Measurements from ENCODE around the gene C3orf22. TPM values are rescaled to one million over a fixed set of nuclear protein-coding genes. Genes with fewer than 3 reads are reported as not detected.

The C3orf22 gene
- total and polyA plus RNA-seq, 9 of the 15 experiments (the other 6 are each of a cell fraction or from before 2014, with no cell fraction given) = not detected

GRCh38 chr3:126553284-126554084 lies 5.2 kb downstream of the C3orf22 start (continued):
- TF ChIP-seq STAG1 (CRISPR knock-in tag; IDR thresholded peaks at IDR 0.05; ENCODE audit: borderline replicate concordance) = no peak
- TF ChIP-seq GTF2A2 (tag; IDR thresholded peaks at IDR 0.05) = no peak
- no peak for TF ChIP-seq C11orf30 (IDR thresholded peaks at IDR 0.05; ENCODE audit: low read depth)
- TF ChIP-seq SNAPC5 (CRISPR knock-in tag; IDR thresholded peaks at IDR 0.05) = no peak
- TF ChIP-seq MYC (IDR thresholded peaks at IDR 0.05; ENCODE audit: low read depth, low read length) = no peak
- TF ChIP-seq MYC (CRISPR knock-in tag; IDR thresholded peaks at IDR 0.05; ENCODE audit: borderline replicate concordance, low read depth) = no peak
- TF ChIP-seq ARID3A (IDR thresholded peaks at IDR 0.05; ENCODE audit: borderline replicate concordance, low read depth, low read length) = no peak

GRCh38 chr3:126552688-126553283 lies 5.9 kb downstream of the C3orf22 start:
- no peaks in the 10 kb centered on the region for H3K4me1 ChIP-seq (replicated peaks in 1 of 2; ENCODE audit: control insufficient read depth in 2 of 2, insufficient read depth in 2 of 2, low read length in 2 of 2)
- H3K9ac ChIP-seq (ENCODE audit: insufficient read depth in 1 of 2, low read depth in 2 of 2, low read length in 2 of 2) = no peak overlapping the region
- H3K36me3 ChIP-seq (ENCODE audit: control insufficient read depth, insufficient read depth, low read length) = no peaks in the 10 kb centered on the region
- no peaks in the 10 kb centered on the region for H3K9me3 ChIP-seq (replicated peaks; ENCODE audit: control insufficient read depth, insufficient read depth, low read depth, low read length)
- in situ Hi-C loops (cut with MboI) (no loop called here), intact Hi-C loops (cut with micrococcal nuclease) (no loop called here)
- H4K20me1 ChIP-seq (replicated peaks; ENCODE audit: control insufficient read depth, insufficient read depth, low read length) = peaks cover 4% of the 10 kb centered on the region; the same call in 1 of the 2 replicates
- no TSS peak for BruUV-seq (replicated peaks)
- H3K4me2 ChIP-seq (ENCODE audit: insufficient read depth, low read length) = no peak overlapping the region
- ATAC-seq (no peak), FAIRE-seq (no peak), DNase-seq (ENCODE audit: extremely low read depth in 1 of 4, low spot score in 3 of 4) (no peak)
- no peak overlapping the region for H3K27ac ChIP-seq (ENCODE audit: extremely low read depth, low read depth, low read length)
- H3K4me3 ChIP-seq = no peak overlapping the region
- H3K79me2 ChIP-seq (ENCODE audit: control insufficient read depth, insufficient read depth, low read length) = no peaks in the 10 kb centered on the region
- POLR2A ChIA-PET = interaction anchor here (0.7 kb wide), 1 partner anchor 324 kb away, joined by 3 read pairs; no protein-coding TSS in a partner anchor
- WGBS (ENCODE audit: insufficient coverage, low coverage, missing lambda C conversion rate) = 4% methylated on average over 9 of the region's 14 CpGs
- H2AFZ ChIP-seq (ENCODE audit: low read depth, low read length) = no peak overlapping the region
- H3K9me1 ChIP-seq (ENCODE audit: control insufficient read depth, insufficient read depth, low read length) = no peaks in the 10 kb centered on the region
- peaks cover 2 to 58% of the 10 kb centered on the region in 2 experiments; a peak in 2 of 5 replicates for H3K27me3 ChIP-seq (ENCODE audit: control insufficient read depth in 2 of 2, insufficient read depth in 2 of 2, low read length in 2 of 2)
- CTCF ChIA-PET (ENCODE audit: low intra/inter-chr PET ratio) = no interaction called here
- TF ChIP-seq POLR2H (tag; IDR thresholded peaks at IDR 0.05; ENCODE audit: low read depth) (no peak), ZSCAN32 (CRISPR knock-in tag; IDR thresholded peaks at IDR 0.05) (no peak), RAD21 (CRISPR knock-in tag; conservative IDR thresholded peaks at IDR 0.05 in 1 of 2, IDR thresholded peaks at IDR 0.05 in 1 of 2) (no peak), ZNF780A (CRISPR knock-in tag; IDR thresholded peaks at IDR 0.05) (no peak), TRIM28 (IDR thresholded peaks at IDR 0.05) (no peak), PCBP2 (IDR thresholded peaks at IDR 0.05; ENCODE audit: low read depth, low read length, poor library complexity, severe bottlenecking) (no peak), ZNF75A (CRISPR knock-in tag; IDR thresholded peaks at IDR 0.05) (no peak), ZNF398 (CRISPR knock-in tag; IDR thresholded peaks at IDR 0.05) (no peak), TCF7L2 (IDR thresholded peaks at IDR 0.05; ENCODE audit: low read depth, low read length) (no peak), MCM5 (IDR thresholded peaks at IDR 0.05; ENCODE audit: low read depth) (no peak), EP300 (IDR thresholded peaks at IDR 0.05; ENCODE audit: low read length) (no peak)

Measured in K562 (cell line).